Measurements from ENCODE around the gene OR9A2.

Gene OR9A2

GRCh38 chr7:143047326-143047725 is 20.4 kb upstream of the OR9A2 start:
- Histone ChIP-seq H3K4me1 (ENCODE audit: control insufficient read depth, insufficient read depth, low read length) (no peaks in the 10 kb centered on the region), H3K36me3 (ENCODE audit: control insufficient read depth, insufficient read depth, low read length) (no peaks in the 10 kb centered on the region), H3K9ac (ENCODE audit: low read depth, low read length) (no peak overlapping the region), H3K9me3 (ENCODE audit: control insufficient read depth, insufficient read depth, low read length) (no peaks in the 10 kb centered on the region), H3K4me3 (ENCODE audit: low read depth, low read length) (no peak overlapping the region), H3K27me3 (ENCODE audit: control insufficient read depth, insufficient read depth, low read length) (no peaks in the 10 kb centered on the region)

GRCh38 chr7:143046426-143046851 is 19.5 kb upstream of the OR9A2 start:
- no peaks in the 10 kb centered on the region for H3K36me3 ChIP-seq (ENCODE audit: control insufficient read depth, insufficient read depth, low read length)
- no peak overlapping the region for H3K4me3 ChIP-seq (ENCODE audit: low read depth, low read length)
- no peaks in the 10 kb centered on the region for H3K9me3 ChIP-seq (ENCODE audit: control insufficient read depth, insufficient read depth, low read length)
- H3K4me1 ChIP-seq (ENCODE audit: control insufficient read depth, insufficient read depth, low read length): no peaks in the 10 kb centered on the region
- H3K9ac ChIP-seq (ENCODE audit: low read depth, low read length): no peak overlapping the region
- H3K27me3 ChIP-seq (ENCODE audit: control insufficient read depth, insufficient read depth, low read length): no peaks in the 10 kb centered on the region

- no peaks in the 10 kb centered on the region for H3K9me3 ChIP-seq (ENCODE audit: control insufficient read depth, insufficient read depth, low read length)
Observed at GRCh38 chr7:143043391-143043790, 16.5 kb upstream of the OR9A2 start.

GRCh38 chr7:143042790-143043271 is 15.9 kb upstream of the OR9A2 start:
- H3K4me1 ChIP-seq (ENCODE audit: control insufficient read depth, insufficient read depth, low read length): no peaks in the 10 kb centered on the region

More at GRCh38 chr7:143043391-143043790, 16.5 kb upstream of the OR9A2 start:
- Histone ChIP-seq H3K4me3 (ENCODE audit: low read depth, low read length) (no peak overlapping the region), H3K27me3 (ENCODE audit: control insufficient read depth, insufficient read depth, low read length) (no peaks in the 10 kb centered on the region), H3K4me1 (ENCODE audit: control insufficient read depth, insufficient read depth, low read length) (no peaks in the 10 kb centered on the region), H3K9ac (ENCODE audit: low read depth, low read length) (no peak overlapping the region), H3K36me3 (ENCODE audit: control insufficient read depth, insufficient read depth, low read length) (no peaks in the 10 kb centered on the region)

GRCh38 chr7:143042159-143042789 is 15.3 kb upstream of the OR9A2 start:
- Histone ChIP-seq H3K4me1 (ENCODE audit: control insufficient read depth, insufficient read depth, low read length) (no peaks in the 10 kb centered on the region), H3K27me3 (ENCODE audit: control insufficient read depth, insufficient read depth, low read length) (no peaks in the 10 kb centered on the region), H3K4me3 (ENCODE audit: low read depth, low read length) (no peak overlapping the region), H3K36me3 (ENCODE audit: control insufficient read depth, insufficient read depth, low read length) (no peaks in the 10 kb centered on the region), H3K9me3 (ENCODE audit: control insufficient read depth, insufficient read depth, low read length) (no peaks in the 10 kb centered on the region), H3K9ac (ENCODE audit: low read depth, low read length) (no peak overlapping the region)

More at GRCh38 chr7:143042790-143043271, 15.9 kb upstream of the OR9A2 start:
- Histone ChIP-seq H3K9me3 (ENCODE audit: control insufficient read depth, insufficient read depth, low read length) (no peaks in the 10 kb centered on the region), H3K9ac (ENCODE audit: low read depth, low read length) (no peak overlapping the region), H3K27me3 (ENCODE audit: control insufficient read depth, insufficient read depth, low read length) (no peaks in the 10 kb centered on the region), H3K4me3 (ENCODE audit: low read depth, low read length) (no peak overlapping the region), H3K36me3 (ENCODE audit: control insufficient read depth, insufficient read depth, low read length) (no peaks in the 10 kb centered on the region)

GRCh38 chr7:143041346-143041745 is 14.4 kb upstream of the OR9A2 start:
- no peak overlapping the region for H3K4me3 ChIP-seq (ENCODE audit: low read depth, low read length)
- H3K36me3 ChIP-seq (ENCODE audit: control insufficient read depth, insufficient read depth, low read length): no peaks in the 10 kb centered on the region
- no peaks in the 10 kb centered on the region for H3K4me1 ChIP-seq (ENCODE audit: control insufficient read depth, insufficient read depth, low read length)
- no peak overlapping the region for H3K9ac ChIP-seq (ENCODE audit: low read depth, low read length)
- H3K27me3 ChIP-seq (ENCODE audit: control insufficient read depth, insufficient read depth, low read length): no peaks in the 10 kb centered on the region
- H3K9me3 ChIP-seq (ENCODE audit: control insufficient read depth, insufficient read depth, low read length): no peaks in the 10 kb centered on the region

- no peaks in the 10 kb centered on the region for H3K9me3 ChIP-seq (ENCODE audit: control insufficient read depth, insufficient read depth, low read length)
- H3K4me1 ChIP-seq (ENCODE audit: control insufficient read depth, insufficient read depth, low read length): no peaks in the 10 kb centered on the region
- H3K36me3 ChIP-seq (ENCODE audit: control insufficient read depth, insufficient read depth, low read length): no peaks in the 10 kb centered on the region
- no peak overlapping the region for H3K4me3 ChIP-seq (ENCODE audit: low read depth, low read length)
- no peak overlapping the region for H3K9ac ChIP-seq (ENCODE audit: low read depth, low read length)
- no peaks in the 10 kb centered on the region for H3K27me3 ChIP-seq (ENCODE audit: control insufficient read depth, insufficient read depth, low read length)
Observed at GRCh38 chr7:143040209-143040715, 13.3 kb upstream of the OR9A2 start.

GRCh38 chr7:143038635-143039034 is 11.7 kb upstream of the OR9A2 start:
- H3K36me3 ChIP-seq (ENCODE audit: control insufficient read depth, insufficient read depth, low read length): no peaks in the 10 kb centered on the region
- H3K27me3 ChIP-seq (ENCODE audit: control insufficient read depth, insufficient read depth, low read length): no peaks in the 10 kb centered on the region
- H3K9ac ChIP-seq (ENCODE audit: low read depth, low read length): no peak overlapping the region
- no peaks in the 10 kb centered on the region for H3K9me3 ChIP-seq (ENCODE audit: control insufficient read depth, insufficient read depth, low read length)
- H3K4me1 ChIP-seq (ENCODE audit: control insufficient read depth, insufficient read depth, low read length): no peaks in the 10 kb centered on the region
- H3K4me3 ChIP-seq (ENCODE audit: low read depth, low read length): no peak overlapping the region

- H3K9me3 ChIP-seq (ENCODE audit: control insufficient read depth, insufficient read depth, low read length): no peaks in the 10 kb centered on the region
- no peak overlapping the region for H3K9ac ChIP-seq (ENCODE audit: low read depth, low read length)
- H3K4me1 ChIP-seq (ENCODE audit: control insufficient read depth, insufficient read depth, low read length): no peaks in the 10 kb centered on the region
- no peaks in the 10 kb centered on the region for H3K36me3 ChIP-seq (ENCODE audit: control insufficient read depth, insufficient read depth, low read length)
- no peaks in the 10 kb centered on the region for H3K27me3 ChIP-seq (ENCODE audit: control insufficient read depth, insufficient read depth, low read length)
- H3K4me3 ChIP-seq (ENCODE audit: low read depth, low read length): no peak overlapping the region
Observed at GRCh38 chr7:143027683-143028082, 751 bp upstream of the OR9A2 start.

- no peaks in the 10 kb centered on the region for H3K9me3 ChIP-seq (ENCODE audit: control insufficient read depth, insufficient read depth, low read length)
- no peaks in the 10 kb centered on the region for H3K27me3 ChIP-seq (ENCODE audit: control insufficient read depth, insufficient read depth, low read length)
- H3K36me3 ChIP-seq (ENCODE audit: control insufficient read depth, insufficient read depth, low read length): no peaks in the 10 kb centered on the region
- no peak overlapping the region for H3K9ac ChIP-seq (ENCODE audit: low read depth, low read length)
- H3K4me1 ChIP-seq (ENCODE audit: control insufficient read depth, insufficient read depth, low read length): no peaks in the 10 kb centered on the region
- H3K4me3 ChIP-seq (ENCODE audit: low read depth, low read length): no peak overlapping the region
Observed at GRCh38 chr7:143025371-143025770, 1.6 kb downstream of the OR9A2 start.

GRCh38 chr7:143023047-143023446 is 3.9 kb downstream of the OR9A2 start:
- no peak overlapping the region for H3K4me3 ChIP-seq (ENCODE audit: low read depth, low read length)
- H3K9me3 ChIP-seq (ENCODE audit: control insufficient read depth, insufficient read depth, low read length): no peaks in the 10 kb centered on the region
- no peak overlapping the region for H3K9ac ChIP-seq (ENCODE audit: low read depth, low read length)
- H3K36me3 ChIP-seq (ENCODE audit: control insufficient read depth, insufficient read depth, low read length): no peaks in the 10 kb centered on the region
- no peaks in the 10 kb centered on the region for H3K27me3 ChIP-seq (ENCODE audit: control insufficient read depth, insufficient read depth, low read length)
- no peaks in the 10 kb centered on the region for H3K4me1 ChIP-seq (ENCODE audit: control insufficient read depth, insufficient read depth, low read length)

- no peaks in the 10 kb centered on the region for H3K27me3 ChIP-seq (ENCODE audit: control insufficient read depth, insufficient read depth, low read length)
- H3K36me3 ChIP-seq (ENCODE audit: control insufficient read depth, insufficient read depth, low read length): no peaks in the 10 kb centered on the region
- H3K9me3 ChIP-seq (ENCODE audit: control insufficient read depth, insufficient read depth, low read length): no peaks in the 10 kb centered on the region
- H3K4me3 ChIP-seq (ENCODE audit: low read depth, low read length): no peak overlapping the region
- no peak overlapping the region for H3K9ac ChIP-seq (ENCODE audit: low read depth, low read length)
- H3K4me1 ChIP-seq (ENCODE audit: control insufficient read depth, insufficient read depth, low read length): no peaks in the 10 kb centered on the region
Observed at GRCh38 chr7:143018931-143019330, 8.0 kb downstream of the OR9A2 start.
